Activated CD8-positive, alpha-beta memory T cell treated with anti-CD3 and anti-CD28 coated beads, Interleukin-2, amount 50 U/mL, for 4 hours (primary cell): ENCODE results near the gene ANKRD10.

Experiments
- DNase-seq: peaks from one replicate; pipeline ENCODE4 v3.0.0-alpha.2; 2020

The ANKRD10 gene

DNA sequence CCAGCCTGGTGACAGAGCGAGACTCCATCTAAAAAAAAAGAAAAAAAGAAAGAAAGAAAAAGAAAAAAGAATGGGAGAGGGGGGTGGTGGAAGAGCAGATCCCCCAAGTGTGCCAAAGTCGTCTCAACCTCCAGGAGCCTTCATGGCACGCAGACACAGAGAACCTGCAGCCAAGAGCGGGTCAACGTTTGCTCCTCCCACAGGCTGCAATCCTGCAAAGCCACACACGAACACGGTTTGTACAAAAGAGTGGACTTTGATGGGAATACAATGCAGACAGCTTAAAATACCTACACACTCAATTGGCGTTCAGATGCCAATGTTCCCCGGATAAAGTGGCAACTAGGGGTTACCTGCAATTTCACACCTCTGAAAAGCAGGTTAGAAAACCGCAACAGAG, 29.4 kb downstream of the ANKRD10 start:
- no peak for DNase-seq

DNA sequence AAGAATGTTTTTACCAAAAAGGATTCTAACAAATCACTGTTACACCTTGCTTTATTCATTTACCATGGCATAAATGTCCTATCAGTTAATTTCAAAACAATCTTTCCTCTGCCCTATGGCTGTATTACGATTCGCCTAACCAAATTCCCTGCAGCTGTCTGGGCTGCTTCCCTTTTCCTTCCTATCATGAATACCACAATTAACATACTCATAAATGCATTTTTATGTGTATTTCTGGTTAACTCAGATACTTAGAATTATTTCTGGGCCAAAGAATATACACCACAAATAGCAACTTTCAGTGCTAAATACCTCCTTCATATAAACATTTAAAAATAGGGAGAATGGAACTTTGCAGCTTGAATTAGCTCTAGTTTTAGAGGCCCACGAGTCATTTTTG, 30.4 kb downstream of the ANKRD10 start:
- DNase-seq, result no peak

DNA sequence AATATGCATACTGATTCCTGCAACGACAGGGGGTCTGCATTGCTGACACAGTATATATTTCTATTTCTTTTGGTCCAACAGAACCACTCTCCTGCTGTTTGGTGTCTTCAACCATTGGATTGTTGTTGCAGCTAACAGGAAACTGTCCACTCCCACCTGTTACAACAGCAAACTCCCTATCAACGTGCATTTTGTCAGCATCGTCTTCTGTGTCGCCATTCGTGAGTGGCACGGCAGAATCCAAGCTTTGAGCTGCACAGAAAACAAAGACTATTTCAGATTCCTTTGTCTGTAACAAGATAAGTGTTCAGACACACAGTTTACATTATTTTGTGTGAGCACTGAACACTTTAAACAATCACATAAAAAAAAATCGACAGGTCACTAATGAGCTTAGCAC, 31.3 kb downstream of the ANKRD10 start:
- DNase-seq, result no peak

DNA sequence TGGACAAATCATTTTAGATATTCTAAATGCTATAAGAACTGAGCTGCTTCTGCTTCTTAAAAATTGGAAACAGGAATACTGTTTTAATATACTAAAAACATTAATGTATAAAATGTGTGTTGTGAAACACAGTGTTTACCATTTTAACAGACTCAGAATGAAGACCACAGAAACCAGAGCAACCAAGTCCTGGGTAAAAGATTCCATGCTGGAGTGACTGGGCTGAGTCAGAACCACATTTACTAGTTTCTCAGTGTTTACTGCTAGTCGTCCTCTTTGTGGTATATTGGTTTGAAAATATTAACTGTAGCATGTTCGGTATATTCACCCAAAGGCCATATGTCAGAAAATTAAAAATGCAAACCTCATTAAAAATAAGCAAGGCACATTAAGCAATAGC, 31.9 kb downstream of the ANKRD10 start:
- no peak for DNase-seq

DNA sequence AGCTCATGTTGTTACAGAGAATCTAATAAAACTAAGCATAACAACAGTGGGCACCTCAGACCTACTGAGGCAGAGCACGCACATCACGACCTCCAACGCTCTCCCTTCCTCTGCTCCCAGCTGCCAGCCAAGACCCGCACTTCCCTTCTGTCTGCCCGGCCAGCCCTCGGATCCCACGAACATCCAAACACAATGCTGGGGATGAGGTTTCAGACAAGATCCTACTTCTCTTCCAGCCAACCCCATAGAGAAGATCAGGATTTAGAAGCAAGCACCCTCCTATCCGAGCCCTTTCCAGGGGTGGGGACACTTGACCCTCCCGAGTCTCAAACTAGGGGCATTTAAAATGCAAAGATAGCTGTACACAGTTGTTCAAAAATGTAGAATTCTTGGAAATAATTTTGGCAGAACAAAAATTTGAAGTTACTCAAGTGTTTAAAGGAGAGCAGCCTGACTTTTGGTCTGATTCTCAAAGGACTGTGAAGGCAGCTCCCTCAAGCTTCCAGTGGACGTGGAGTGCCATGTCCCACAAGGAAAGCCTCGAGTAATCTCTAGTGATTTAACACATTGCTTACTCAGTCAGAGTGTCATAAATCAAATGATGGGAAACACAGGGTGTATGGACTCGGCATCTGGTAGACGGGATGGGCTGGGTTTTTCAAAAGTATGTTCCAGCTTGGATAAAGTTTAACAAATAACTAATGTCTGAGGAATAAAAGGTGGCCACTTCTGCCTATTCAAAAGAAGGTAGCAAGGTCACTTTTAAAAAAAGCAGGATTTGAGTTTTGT, 32.8 kb downstream of the ANKRD10 start:
- DNase-seq, result no peak

DNA sequence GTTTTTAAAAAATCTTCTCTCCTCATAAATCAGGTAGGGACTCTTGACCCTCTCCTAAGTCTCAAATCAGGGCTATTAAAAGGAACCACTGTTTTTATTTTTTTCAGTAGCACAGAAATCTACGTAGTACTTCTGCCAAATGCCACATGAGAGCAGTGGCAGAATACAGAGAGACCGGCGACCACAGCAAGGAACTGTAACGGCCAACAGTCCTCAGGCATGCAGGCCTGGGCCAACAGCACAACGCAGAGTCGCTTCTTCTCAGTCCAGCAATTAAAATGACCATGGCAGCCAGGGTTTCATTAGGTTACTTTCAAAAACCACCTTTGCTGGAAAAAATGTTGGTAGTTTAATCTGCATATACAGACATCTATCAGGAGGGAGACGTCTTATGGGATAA, 34.2 kb downstream of the ANKRD10 start:
- DNase-seq, result no peak

DNA sequence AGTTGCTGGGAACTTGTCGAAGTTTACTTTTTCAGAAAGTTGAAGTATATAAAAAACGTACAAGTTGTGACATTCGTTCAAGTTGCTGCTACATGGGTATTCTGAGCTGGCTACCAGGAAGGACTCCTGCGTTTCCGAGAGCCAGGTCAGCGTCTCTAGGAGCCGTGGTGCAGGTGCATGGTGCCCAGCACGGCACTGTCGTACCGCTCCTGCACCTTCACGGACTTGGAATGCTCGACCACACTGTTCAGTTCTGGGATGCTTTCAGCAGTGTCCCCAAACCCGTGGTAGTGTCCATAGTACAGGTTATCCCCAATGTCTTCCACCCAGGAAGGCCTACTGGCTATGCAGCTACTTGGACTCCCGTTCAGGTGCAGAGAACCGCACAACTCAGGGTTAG, 35.4 kb downstream of the ANKRD10 start:
- no peak for DNase-seq

DNA sequence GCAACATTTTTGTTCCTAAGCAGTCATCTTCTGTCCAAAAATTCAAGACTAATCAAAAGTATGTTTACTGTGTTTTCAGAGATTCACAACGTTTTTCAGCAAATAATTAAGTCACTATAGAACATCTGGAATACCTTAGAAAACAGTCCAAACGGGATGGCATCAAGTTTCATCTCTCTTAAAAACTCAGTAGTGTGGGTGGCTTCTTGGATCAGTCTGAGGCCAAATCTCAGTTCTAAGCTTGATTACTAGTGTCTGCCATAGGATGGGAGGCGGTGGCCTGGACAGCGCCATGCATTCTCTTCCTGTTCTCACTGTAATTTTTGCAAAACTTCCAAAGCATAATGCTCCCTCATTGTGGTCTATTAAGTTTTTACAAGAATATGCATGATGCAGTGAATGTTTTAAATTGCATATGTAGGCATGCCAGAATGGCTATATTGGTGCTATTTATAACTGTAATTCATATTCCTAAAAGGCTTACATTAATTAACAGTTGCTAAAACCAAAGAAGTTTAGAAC, 37.1 kb downstream of the ANKRD10 start:
- no peak for DNase-seq

DNA sequence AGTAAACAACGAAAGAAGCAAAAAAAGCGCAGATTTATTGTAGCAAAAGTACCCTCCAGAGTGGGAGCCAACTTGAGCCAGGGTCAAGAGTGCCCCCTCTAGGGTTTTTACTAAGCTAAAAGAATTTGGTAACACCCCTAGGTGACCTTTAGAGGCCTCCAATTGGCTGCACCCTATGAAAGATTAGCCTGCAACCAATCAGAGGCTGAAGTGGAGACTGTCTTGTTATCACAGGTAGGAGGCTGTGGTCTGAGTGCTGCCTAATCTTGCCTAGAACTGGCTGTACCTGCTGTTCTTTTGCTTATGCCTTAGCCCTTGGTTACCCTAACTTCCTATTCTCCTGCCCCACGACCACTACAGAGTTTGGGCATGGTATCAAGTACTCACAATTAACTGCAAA, 38.3 kb downstream of the ANKRD10 start:
- DNase-seq, result no peak

DNA sequence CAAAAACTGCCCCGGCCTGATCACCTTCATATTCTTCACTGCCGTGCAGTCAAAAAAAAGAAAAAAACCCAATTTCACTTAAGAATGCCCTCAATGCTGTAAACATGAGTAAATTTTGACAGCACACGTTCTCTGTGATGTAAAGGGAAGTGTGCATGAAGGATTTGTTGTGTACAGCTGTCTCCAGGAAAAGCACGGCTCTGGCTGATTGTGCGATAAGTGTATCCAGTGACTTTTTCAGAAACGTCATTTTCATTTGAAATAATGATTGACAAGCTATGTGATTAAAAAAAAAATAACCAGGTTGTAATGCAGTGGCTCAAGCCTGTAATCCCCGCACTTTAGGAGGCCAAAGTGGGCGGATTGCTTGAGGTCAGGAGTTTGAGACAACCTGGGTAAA, 39.6 kb downstream of the ANKRD10 start:
- DNase-seq, result no peak

DNA sequence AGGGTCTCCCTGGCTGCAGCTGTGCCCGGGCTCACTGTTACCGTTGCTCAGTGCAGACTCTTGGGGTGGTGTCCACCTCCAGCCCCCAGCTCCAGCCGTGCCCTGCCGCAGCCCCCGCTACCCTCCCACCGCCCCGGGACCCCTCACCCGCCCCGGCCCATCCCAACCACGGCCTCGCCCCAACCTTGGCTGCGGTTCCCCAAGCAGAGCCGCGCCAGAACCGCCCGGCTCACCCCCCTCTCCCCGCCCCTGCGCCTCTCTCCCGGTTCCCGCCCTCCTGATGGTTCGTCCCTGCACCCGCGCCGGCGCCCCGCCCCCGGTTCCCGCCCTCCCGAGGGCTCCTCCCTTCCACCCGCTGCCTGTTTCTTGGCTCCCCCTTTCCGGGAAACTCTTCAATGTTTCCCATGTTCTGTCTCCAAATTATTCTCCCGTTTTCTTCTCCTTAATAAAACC, 40.3 kb downstream of the ANKRD10 start:
- DNase-seq, result peak; percentile 44

DNA sequence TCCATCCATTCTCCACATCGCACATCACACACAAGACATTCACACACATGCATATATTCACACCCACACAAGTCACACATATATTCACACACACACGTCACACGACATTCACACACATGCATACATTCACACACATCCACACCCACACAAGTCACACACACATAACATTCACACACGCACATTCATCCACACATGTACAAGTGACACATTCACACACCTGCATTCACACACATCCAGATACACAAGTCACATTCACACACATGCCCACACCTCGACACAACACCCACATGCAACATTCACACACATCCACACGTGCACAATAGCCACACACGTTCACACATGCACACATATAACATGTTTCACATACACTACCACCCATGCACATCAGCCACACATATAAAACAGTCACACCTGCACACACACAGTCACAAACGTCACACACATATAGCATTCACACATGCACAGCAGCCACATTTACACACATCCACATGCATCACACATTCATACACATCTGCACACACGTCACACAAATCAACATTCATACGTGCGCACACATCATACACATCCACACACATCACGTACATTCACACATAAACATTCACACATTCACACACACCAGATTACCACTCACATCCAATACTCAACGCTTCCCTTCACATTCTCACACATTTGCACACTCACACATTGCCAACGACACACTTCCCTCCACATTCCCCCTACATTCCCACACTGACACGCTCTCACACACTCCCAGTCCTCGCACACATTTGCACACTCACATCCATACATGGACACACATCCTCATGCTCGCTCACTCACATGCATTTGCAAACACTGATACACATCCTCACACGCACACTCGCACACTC, 41.0 kb downstream of the ANKRD10 start:
- no peak for DNase-seq

DNA sequence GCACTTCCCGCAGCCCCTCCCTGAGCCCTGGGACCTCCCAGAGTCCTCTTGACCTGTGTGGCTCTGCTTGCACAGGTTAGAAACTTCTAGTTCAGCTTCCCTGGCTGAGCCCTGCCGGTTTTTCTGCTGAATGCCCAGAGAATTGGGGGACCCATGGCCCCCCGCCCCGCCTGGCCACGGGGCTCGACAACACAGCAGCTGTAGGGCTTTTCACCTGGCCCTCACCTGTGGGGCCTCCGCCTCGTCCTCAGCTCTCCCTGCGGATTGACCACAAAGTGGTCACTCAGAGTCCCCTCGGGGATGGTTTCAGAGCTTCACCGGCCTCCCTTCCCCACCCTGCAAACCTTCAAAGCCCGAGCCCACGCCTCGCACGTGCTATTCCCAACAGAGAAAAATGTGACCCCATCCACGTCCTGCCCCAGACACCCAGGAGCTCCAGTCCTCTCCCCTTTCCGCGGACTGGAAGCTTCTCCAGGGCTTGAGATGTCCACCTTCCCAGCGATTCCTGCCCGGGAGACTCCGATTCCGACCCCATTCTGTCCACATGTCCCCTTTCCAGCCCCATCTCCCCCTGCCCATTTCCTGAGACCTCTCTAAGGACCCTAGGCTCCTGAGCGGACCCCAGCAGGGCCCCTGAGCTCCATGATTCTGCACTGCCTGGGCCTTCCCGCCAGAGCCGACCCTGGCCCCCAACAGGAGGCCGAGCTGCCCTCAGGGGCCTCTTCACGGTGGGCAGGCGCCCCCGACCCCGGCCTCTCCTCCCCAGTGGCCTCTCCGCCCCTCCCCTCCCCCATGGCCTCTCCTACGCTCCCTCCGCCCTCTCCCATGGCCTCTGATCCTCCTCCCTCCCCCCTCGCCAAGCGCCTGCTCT, 41.9 kb downstream of the ANKRD10 start:
- no peak for DNase-seq

DNA sequence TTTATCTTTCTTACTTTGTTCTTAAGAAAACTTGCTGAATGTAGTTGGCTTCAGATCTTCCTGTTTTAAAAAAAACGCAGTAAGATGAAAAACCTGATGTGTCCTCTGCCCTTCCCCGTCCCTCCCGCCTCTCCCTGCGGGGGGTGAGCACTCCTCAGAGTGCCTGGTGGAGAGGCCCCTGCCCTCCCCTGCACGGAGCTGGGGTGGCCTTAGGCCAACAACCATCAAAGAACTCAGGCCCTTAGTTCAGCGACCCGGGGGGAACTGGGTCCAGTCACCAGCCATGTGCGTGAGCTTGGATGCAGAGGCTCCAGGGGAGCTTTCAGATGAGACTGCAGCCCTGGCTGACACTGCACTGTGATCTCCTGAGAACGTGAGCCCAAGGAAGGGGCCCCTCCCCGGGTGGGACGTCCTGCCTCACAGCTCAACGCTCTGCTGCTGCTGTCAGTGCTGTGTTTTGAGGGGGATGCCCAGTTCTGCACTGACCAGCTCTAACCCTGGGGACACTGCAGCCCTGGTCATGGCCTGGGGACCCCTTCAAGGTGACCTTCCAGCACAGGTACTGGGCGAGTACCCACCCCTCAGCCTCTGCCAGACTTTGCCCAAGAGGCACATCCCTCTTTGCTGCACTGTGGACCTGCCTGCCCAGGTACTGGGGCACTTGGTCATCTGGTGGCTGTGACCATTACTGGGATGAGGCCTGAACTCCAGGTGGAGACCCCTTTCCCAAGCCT, 42.7 kb downstream of the ANKRD10 start:
- DNase-seq, result no peak

DNA sequence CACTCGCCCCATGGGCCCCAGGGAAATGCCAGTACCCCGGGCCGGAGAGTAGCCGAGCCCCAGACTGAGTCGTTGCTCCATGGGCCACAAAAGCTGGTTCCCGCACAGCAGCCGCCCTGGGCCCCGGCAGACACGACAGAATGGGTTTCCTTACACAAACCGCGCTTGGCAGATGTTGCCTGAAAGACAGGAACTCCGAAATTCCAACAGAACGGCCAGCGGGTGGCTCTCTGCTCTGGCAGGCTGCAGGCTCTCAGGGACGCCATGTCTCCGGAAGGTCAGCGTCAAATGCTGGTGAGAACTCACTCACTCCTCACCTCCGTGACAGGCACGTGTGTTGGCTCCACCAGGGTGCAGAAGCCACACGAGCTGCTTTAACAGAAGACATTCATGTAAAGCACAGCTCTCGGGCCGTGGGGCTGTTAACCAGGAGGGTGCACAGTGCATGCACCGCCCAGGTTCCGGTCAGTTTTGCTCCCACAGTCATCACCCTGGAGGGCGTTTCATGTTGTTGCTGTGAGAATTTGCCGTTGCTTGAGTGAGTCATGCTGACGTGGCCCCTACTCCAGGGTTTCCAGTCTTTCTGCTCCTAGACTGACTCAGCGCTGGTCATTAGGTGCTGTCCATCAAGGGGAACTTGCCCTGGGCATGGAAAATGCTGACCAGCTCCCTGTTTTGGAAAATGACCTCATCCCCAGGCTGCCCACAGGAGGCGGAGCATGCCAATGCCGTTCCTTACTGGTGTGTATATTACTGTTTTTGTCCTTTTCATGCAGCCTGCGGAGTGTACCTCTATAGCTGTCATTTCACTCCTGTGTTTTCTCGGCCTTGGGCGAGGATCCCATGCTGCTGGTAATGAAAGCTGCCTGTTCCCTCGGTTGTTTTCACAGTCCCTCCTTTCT, 44.8 kb downstream of the ANKRD10 start:
- no peak for DNase-seq

DNA sequence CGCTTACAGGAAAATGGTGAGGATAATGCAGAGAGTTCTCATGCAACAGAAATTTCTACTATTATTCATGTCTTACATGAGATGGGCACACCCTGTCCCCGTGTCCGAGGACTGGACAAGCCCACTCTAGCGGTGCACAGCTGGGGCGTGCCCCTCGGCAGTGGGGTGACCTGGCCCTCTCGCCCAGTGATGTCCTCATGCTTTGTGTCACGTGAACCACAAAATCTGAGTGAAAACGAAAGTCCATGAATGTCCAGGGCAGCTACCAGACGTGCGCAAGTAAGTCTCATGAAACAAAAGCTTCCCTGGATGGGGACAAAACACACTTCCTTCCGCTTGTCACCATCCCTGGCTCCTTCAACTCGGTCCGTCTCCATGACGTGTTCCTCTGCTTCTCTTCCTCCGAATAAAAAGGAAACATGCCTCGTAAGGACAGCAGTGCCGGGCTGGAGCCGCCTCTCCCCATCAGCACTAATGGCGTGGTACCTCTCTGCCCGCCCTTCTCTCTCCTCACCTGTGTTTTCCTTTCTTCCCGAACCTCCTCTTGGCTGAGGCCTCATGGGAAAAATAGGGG, 45.6 kb downstream of the ANKRD10 start:
- DNase-seq, result no peak

DNA sequence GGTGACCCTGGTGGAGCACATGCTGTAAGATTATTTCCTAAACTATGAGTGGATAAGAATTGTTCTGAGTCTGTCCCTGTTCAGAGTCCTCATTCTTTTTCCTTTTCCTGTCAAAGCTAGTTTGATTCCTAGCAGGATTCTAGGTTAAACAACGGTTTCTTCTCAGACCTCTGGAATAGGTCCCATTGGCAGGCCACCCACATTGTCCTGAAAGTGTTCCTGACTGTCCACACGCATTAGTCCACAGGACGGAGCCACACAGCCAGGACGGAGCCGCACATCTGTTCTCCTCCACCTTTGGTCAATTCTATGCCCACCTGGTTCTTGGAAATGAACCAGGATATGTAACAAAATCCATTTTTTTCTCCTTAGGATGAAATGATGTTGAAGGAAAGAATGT, 46.1 kb downstream of the ANKRD10 start:
- DNase-seq, result no peak

DNA sequence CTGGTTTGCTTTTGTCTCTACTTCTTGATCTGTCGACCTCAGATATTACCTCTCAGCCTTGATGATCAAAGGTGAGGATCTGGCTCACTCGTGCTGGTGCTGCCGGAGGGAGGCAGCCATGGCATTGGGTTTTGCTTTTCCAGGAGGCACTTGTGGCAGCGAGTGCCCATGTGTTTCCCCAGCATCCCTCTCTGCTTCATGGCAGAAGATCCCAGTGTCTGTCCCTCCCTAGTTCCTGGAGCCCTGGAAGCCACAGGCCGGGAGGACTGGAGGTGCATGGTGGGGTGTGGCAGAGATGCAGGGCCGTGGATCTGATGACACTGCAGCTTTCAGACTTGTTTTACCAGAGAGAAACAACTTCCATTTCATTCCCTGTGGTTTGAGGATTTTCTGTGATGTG, 47.5 kb downstream of the ANKRD10 start:
- no peak for DNase-seq

DNA sequence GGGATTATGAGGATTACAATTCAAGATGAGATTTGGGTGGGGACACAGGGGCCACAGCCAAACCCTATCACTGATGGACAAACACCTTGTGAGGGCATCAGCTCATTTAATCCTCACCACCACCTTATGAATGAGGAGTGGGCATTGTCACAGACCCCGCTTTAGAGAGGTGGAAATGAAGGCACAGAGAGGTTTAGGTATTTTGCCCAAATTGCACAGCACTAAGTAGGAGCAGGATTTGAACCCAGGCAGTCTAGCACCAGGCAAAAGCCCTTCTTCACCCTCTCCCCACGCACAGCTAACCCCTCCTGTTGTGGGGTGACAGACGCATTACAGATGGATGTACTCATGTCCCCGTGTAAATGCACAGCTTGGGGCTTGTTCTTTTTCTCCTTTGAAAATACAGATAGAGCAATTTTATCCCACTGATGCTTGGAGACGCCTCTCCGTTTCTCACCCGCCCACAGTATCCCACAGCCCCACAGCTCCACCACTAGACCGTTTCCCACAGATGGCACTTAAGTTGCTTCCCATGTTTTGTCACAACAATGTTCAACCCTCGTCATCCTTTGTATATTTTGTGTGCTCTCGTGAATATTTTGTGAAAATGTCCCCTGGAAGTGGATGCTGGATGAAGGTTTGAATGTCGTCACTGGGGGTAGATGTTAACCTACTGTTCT, 48.2 kb downstream of the ANKRD10 start:
- DNase-seq, result no peak

DNA sequence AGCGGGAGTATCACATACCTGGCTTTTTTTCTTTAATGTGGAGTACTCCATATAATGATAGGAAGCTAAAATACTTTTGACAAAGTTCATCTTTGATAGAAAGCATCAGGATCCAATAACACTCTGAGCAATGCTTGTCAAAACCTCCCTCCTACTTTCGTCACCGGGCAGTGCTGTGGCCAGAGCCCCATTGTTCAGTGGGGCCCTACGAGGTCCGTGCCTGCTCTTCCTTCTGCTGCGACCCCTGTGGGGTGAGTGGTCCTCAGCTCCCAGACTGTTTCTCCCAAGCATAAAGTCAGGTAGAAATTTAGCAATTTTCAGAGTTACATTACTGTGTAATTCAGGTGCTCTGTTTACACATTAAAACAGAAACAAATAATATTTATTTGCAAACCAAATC, 51.2 kb downstream of the ANKRD10 start:
- DNase-seq, result no peak
